T-helper 2 cell (primary cell): ENCODE data around the gene KRT35.

Experiments used
- DNase-seq, 5 experiments: peaks; one replicate each; pipeline versions ENCODE4 v3.0.0 to v3.0.0-alpha.2; 2012 to 2022
- total RNA-seq, 2 donors: gene quantifications; one replicate each; lab custom pipeline; 2026; lab: John Stamatoyannopoulos, UW

KRT35 gene
- total RNA-seq: 0 reads per million in 2 donors

DNA sequence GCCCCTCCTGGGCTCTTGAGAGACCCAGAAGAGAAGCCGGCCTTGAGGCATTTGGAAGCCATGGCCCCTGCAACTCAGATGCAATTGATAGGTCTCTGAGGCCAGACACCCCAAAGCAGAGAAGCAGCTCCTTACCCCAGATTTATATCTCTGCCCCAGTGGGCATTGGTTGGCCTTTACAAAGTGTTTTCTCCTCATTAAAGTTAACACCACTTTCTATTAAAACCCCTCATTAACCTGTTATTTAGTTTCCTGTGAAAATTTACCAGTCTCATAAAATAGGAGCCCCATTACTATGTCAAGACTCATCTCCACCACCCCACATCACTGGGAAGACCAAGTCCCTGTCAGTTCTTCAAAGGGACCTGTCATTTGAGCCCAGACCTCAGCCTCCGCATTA lies at the start of gene KRT35:
Gene KRT35, minus strand, starts transcription at position 116 of the 400 bp plus-strand sequence. Its CDS starts 54 bp downstream, at position 62.
- no peak for DNase-seq

- DNase-seq: no peak
Measured at GRCh38 chr17:41530062-41531048, 49.4 kb upstream of the KRT35 start.

GRCh38 chr17:41529491-41529915 lies 48.6 kb upstream of the KRT35 start:
- DNase-seq: no peak

DNA sequence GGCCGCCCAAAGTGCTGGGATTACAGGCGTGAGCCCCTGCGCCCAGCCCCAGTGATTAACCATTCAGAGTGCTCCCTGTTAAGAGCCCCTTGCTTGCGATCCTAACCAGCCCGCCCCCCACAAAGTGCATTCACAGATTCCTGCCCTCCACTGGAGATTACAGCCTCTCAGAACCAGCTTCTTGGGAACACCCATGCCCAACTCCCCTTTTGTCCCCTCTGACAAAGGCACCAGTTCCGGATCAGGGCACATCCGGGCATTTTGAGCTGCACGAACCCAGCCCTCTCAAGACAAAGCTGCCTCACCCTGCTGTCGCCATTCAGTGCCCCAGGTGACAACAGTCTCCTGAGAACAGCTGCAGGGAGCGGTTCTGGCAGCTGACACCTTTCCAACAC lies 48.0 kb upstream of the KRT35 start:
- no peak for DNase-seq

DNA sequence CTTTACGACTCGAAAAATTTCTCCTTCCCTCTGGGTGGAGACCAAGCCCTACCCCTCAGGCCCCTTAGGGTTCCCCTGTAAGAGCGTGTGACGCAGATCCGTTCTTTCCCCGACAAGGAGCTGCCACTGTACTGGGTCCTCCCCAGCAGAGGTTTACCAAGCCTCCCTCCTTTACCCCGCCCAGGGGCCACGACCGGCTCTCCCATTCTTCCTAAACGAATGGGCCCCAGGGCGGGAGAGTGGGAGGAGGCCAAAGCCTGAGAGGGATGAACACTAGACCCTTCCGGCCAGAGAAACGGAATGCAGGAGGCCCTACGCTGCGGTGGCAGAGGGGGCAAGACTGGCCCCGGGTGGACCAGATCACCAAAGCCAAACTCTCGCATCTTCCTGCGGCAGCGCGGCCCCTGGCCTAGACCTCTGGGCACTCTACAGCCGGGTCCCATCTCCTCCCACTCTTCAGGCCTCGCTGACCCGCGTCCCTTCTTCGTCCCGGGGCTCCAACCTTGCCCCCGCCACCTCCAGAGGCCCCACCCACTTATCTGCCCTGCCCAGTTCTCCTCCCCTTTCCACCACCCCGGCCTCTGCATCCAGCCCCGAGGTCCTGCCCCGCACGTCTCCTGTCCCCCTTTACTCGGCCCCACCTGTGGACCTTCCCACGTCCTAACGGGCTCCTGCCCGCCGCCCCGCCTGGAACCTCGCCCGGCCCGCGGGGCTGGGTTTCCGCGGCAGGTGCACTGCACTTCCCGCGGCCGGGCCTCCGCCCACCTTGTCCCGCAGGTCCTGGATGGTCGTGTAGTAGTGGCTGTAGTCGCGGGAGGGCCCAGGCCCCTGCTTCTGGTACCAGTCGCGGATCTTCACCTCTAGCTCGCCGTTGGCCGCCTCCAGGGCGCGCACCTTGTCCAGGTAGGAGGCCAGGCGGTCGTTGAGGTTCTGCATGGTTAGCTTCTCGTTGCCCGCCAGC lies 46.4 kb upstream of the KRT35 start:
- no peak for DNase-seq

DNA sequence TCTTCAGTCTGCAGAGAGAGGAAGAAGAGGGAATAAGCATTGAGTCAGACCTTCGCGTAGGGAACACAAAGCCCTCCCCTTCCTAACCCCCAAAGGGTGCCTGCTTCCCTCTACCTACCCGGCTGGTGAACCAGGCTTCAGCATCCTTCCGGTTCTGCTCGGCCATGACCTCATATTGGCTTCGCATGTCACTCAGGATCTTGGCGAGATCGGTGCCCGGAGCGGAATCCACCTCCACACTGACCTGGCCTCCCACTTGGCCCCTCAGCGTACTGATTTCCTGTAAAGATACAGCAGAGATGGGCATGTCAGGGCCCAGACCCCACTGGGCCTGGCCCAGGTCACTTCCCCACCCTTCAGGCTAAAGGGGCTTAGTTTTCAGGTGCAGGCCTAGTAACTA lies 43.3 kb upstream of the KRT35 start:
- DNase-seq: no peak

DNA sequence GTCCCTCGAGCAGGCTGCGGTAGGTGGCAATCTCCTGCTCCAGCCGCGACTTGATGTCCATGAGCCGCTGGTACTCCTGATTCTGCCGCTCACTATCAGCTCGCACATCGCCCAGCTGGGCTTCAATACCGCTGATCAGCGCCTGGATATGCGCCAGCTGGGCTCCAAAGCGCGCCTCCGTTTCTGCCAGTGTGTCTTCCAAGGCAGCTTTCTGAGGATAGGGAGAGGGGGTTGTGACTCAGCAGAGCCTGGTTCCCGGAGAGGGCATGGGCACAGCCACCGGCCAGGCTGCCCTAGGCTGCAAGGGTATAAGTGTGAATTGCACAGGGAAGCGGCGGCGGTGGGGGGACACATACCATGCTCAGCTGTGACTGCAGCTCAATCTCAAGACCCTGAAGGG lies 42.8 kb upstream of the KRT35 start:
- DNase-seq: no peak

DNA sequence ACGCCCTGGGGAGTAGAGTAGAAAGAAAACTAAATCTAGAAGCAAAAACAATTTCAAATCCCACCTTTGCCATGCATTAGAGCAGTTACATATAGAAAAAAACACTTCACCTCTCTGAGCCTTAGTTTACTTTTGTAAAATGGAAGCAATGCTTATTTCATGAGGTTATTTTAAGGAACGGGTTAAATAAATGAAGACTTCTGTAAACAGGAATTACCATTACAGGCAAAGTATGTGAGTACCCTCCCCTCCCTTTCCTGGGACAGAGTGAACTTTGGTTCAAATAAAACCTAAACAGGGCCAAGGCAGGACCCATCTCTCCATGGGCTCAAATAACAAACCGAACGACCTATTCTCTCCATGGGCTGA lies 42.3 kb upstream of the KRT35 start:
- DNase-seq: no peak

GRCh38 chr17:41522301-41523224 lies 41.6 kb upstream of the KRT35 start:
- DNase-seq: no peak

DNA sequence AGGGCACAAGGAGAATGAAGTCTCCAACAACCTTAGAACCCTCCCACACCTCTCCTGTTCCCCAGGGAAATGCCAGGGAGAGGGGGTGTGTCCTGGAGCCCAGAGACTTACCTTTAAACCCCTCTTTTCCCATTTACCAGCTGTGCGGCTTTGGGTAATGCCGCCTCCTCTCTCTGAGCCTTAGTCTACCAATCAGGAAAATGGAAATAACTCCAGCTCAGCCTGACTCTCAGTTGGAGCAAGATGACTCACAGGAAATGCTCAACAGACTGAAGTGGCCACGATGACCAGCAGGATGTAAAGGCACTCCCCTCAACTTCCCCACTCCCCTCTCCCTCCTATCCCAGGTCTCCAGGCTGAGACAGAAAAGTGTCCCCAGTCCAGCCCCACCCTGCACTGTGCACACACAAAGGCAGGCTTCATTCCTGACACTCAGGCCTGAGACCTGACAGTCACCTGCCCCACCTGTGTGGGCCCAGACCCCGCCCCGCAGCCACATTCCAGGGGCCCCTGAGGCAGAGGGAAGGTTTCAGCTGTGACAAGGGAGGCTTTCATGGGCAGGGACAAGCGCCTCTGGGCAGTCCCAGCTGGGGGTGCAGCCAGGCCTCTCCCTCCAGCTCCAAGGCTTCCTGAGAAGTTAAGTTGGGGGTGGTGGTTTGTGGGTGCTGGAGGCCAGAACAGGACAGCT lies 40.8 kb upstream of the KRT35 start:
- no peak for DNase-seq

DNA sequence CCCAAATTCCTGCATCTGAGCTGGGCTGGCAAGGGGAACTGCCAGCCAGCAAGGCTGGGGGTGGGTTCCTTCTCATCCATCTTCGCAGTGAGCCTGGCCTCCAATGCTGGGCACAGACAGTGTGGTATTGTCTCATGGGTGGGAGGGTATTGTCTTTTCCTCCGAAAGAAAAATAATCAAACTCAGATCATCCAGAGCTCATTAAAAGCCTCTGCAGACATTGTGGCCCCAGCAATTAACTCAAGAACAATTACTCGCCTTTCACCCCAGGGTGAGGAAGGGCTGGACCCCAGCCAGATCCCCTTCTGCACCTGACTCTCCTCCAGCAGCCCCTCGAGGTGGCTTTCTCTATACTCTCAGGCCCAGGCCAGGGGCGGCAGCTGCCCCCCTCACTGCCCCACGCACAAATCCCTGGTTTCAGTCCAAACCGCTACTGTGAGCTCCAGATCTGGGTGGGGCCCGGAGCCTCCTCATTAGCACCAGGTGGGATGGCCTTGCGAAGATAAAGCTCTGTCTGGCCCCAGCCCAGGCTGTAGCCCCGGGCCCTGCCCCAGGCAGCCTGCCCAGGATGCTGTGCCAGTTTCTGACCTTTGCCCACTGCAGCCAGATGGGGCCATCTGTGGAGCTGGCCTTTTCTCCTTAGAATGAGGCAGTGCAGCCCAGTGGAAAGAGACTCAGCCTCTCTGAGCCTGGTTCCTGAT lies 40.0 kb upstream of the KRT35 start:
- no peak for DNase-seq

DNA sequence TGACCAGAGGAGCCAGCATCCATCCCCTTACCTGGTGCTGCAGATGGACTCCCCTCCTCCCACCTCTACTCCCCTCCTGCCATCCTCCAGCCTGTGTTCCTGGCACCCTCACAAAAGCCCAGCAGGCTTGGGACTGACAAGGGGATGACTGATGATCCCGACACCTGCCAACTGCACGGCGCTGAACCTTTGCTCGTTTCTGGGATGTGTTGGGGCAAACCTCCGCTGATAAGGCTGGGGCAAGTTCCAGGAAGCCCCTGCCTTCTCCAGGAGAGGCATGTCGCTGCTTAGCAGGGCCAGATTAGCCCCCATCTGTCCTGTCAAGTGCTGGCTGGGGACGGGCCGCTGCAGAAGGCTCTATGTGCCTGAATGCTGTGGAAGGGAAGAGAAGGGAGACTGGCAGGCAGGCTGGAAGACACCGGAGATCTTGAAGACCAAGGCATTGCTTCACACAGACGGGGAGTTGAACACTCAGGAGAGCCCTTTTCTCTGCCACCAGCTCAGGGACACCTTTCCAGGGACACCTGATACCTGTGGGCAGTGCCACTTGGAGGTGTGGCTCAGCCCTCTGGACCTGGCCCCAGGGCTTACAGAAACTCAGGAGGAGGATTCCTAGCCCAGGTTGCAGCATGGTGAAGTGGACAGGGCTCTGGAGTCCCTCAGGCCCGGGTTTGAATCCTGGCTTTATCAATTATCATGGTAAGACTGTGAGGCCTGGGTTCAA lies 38.7 kb upstream of the KRT35 start:
- DNase-seq: no peak

DNA sequence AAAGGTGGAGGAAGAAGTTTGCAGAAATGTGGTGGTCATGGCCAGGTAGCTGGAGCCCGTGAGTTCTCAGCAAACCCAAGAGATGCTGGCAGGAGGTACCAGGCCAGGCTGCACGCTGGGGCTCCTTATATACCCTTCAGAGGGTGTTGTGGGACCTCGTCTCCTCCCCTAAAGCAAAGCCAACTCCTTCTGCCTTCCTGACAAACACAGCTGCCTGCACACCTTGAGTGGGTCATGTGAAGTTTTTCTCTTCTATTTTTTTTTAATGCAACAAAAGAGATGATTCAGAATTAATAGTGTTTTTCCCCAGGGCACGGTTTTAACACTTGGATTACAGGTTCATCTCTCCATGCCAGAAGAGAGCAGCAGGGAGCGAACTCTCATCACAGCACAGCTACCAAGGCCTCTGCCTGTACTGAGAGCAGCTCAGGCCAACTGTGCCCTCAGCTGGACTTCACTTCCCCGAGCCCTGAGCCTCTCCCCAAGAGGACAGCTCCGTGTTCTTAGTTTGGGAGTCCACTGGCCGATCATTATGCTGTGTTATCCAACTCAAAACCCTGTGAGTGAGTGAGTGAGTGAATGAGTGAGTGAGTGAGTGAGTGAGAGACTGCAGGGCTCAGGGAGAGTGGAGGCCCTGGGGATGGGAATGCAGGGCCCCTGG lies 38.0 kb upstream of the KRT35 start, which contains the start of gene KRT15:
Gene KRT15, minus strand, starts transcription at position 102 of the 661 bp plus-strand sequence. Its CDS starts 63 bp downstream, at position 39.
- no peak for DNase-seq

DNA sequence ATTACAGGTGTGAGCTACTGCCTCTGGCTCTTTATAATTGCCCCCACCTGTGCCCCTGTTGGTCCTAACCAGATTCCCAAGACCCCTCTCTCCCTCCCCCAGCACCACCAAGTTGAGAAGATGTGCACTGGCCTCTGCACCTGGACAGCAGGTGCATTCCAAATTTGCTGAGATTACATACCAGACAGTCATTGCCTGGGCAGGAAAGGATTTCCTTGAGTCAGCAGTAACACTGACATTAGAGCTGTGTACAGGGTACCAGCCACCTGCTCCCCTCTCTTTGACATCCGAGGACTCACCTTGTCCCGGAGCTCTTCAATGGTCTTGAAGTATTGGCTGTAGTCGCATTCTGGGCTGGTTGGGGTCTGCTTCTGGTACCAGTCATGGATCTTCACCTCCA lies 37.1 kb upstream of the KRT35 start:
- no peak for DNase-seq

DNA sequence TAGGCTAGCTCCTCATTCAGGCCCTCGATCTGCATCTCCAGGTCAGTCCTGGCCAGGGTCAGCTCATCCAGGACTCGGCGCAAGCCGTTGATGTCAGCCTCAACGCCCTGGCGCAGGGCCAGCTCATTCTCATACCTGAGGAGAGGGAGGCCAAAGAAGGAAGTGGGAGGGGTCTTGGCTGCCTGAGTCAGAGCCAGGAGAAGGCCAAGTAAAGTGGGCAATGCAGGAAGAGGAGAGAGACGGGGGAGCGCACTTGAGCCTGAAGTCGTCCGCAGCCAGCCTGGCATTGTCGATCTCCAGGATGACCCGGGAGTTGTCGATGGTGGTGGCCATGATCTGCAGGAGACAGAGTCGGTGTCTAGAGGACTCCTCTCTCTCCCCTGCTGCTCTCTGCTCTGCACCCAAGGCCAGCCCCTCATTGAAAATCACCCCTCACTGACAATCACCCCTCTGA lies 35.9 kb upstream of the KRT35 start:
- DNase-seq: no peak

DNA sequence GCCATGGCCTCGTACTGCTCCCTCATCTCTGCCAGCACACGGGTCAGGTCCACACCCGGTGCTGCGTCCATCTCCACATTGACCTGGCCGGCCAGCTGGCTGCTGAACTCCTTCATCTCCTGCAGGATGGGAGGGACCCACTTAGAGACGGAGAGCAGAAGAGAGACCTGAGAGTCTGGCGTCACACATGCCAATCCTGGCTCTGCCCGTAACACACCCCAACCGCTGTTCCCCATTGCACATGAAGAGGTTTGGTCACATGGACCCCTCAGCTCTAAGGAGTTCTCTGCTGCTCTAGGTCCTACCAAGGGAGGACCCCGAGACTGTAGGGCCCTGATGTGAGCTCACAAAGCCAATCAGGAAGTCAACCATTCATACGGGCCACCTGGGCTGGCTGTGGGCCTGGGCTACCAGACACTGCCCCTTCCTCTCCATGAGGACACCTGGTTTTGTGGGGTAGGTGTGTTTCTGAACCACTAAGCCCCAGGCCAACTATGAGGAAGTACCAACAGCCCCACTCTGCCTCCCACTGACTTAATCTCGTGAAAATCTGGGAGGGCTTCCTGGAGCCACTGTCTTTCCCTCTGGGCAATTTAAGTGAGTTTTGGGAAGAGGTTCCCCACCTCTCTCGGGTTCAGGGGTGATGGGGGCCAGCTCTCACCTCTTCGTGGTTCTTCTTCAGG lies 35.3 kb upstream of the KRT35 start:
- no peak for DNase-seq

- no peak for DNase-seq
Measured at GRCh38 chr17:41513168-41513547, 32.2 kb upstream of the KRT35 start.

DNA sequence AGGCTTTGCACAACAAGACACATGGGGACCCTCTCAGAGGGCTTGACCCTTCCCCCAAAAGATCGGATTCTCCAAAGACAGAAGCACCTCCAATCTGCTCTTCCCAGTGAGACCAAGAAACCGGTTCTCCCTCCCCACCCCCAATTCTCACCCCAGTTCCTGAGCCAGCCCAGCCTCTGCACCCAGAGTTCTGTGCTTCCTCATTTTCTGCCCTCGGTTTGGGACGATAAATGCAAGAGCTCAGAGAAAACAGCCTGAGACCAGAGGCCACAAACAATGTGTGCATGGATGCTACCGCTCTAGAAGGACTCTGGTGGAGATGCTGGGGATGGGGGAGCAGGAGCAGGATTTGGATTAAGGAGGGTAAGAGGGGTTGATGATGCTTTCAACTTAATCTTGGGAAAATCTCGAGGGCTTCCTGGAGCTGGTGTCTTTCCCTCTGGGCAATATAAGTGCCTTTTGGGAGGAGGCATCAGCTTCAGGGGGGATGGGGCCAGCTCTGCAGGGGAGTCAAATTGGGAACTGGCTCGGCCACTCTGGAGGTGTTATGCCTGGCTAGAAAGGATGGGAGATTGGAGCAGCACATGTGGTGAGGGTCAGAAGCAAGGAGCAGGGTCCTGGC lies 31.7 kb upstream of the KRT35 start:
- DNase-seq: no peak
